GM19239 (cell line): Measurements from ENCODE around the gene VTA1.
"Not testable (repeated sequence)": the region's sequence is repeated elsewhere in the genome, so short reads cannot be mapped to it uniquely, and the experiment has no call there.

ENCODE experiments used
- DNase-seq: peaks from one replicate; pipeline ENCODE4 v3.0.0; 2011; ENCODE audit warnings: low spot score; ENCODE audit not compliant: insufficient read length
- FAIRE-seq: peaks from 2 replicates; lab custom pipeline; 2011; peaks lifted over from hg19 to GRCh38; lab: Jason Lieb, UNC

Gene VTA1

GRCh38 chr6:142167071-142167470 is 20.0 kb downstream of the VTA1 start:
- DNase-seq (no peak), FAIRE-seq (no peak)

- DNase-seq (no peak), FAIRE-seq (no peak)
These were observed 20.4 kb downstream of the VTA1 start for GRCh38 chr6:142167486-142167885.

- FAIRE-seq (no peak), DNase-seq (no peak)
These were observed 24.3 kb downstream of the VTA1 start for GRCh38 chr6:142171351-142171750.

GRCh38 chr6:142172758-142173157 is 25.7 kb downstream of the VTA1 start:
- DNase-seq (no peak), FAIRE-seq (no peak)

- no peak for FAIRE-seq
These were observed 26.9 kb downstream of the VTA1 start for GRCh38 chr6:142173980-142174379.

GRCh38 chr6:142174703-142175102 is 27.6 kb downstream of the VTA1 start:
- no peak for DNase-seq
- FAIRE-seq: no peak

More at GRCh38 chr6:142173980-142174379, 26.9 kb downstream of the VTA1 start:
- no peak for DNase-seq

GRCh38 chr6:142178129-142178528 is 31.1 kb downstream of the VTA1 start:
- FAIRE-seq: no peak

GRCh38 chr6:142182004-142182403 is 34.9 kb downstream of the VTA1 start:
- no peak for DNase-seq
- no peak for FAIRE-seq

More at GRCh38 chr6:142178129-142178528, 31.1 kb downstream of the VTA1 start:
- DNase-seq: no peak

- FAIRE-seq: no peak
- no peak for DNase-seq
These were observed 36.3 kb downstream of the VTA1 start for GRCh38 chr6:142183351-142183750.

GRCh38 chr6:142184307-142184706 is 37.2 kb downstream of the VTA1 start:
- FAIRE-seq (no peak), DNase-seq (no peak)

GRCh38 chr6:142185641-142186040 is 38.6 kb downstream of the VTA1 start:
- DNase-seq: no peak
- FAIRE-seq: no peak

- FAIRE-seq (no peak), DNase-seq (no peak)
These were observed 40.1 kb downstream of the VTA1 start for GRCh38 chr6:142187209-142187608.

GRCh38 chr6:142188341-142188740 is 41.3 kb downstream of the VTA1 start:
- not testable (repeated sequence) for FAIRE-seq, DNase-seq

- FAIRE-seq (no peak), DNase-seq (no peak)
These were observed 42.0 kb downstream of the VTA1 start for GRCh38 chr6:142189057-142189456.

- no peak for FAIRE-seq
- no peak for DNase-seq
These were observed 45.3 kb downstream of the VTA1 start for GRCh38 chr6:142192343-142192742.

- DNase-seq (no peak), FAIRE-seq (no peak)
These were observed 46.6 kb downstream of the VTA1 start for GRCh38 chr6:142193621-142194020.

GRCh38 chr6:142195862-142196541 is 48.9 kb downstream of the VTA1 start:
- DNase-seq (no peak), FAIRE-seq (no peak)

GRCh38 chr6:142200846-142201628 is 54.0 kb downstream of the VTA1 start:
- DNase-seq: no peak
- no peak for FAIRE-seq

- FAIRE-seq: peak; percentile 86
- DNase-seq: no peak
These were observed 60.3 kb downstream of the VTA1 start for GRCh38 chr6:142207265-142207877.

GRCh38 chr6:142210606-142211005 is 63.5 kb downstream of the VTA1 start:
- DNase-seq (no peak), FAIRE-seq (no peak)

- FAIRE-seq: no peak
- no peak for DNase-seq
These were observed 66.3 kb downstream of the VTA1 start for GRCh38 chr6:142213402-142213801.
